Neuronal stem cell (in vitro differentiated cells): ENCODE results near the gene RERG.

Experiments used
- DNase-seq: peaks from one replicate; pipeline ENCODE4 v3.0.0-alpha.2; 2013; ENCODE audit warnings: low spot score
- H2AFZ ChIP-seq: one replicate; pipeline ENCODE4 v1.6.1; 2013; ENCODE audit warnings: mild to moderate bottlenecking, low read length, inconsistent platforms
- H2AK5ac ChIP-seq: 2 replicates; pipeline ENCODE4 v1.6.1; 2013; ENCODE audit warnings: low read depth, mild to moderate bottlenecking, inconsistent platforms, low read length, moderate library complexity, mixed read lengths
- H2BK120ac ChIP-seq: 2 replicates; pipeline ENCODE4 v1.6.1; 2013; ENCODE audit warnings: low read depth, mild to moderate bottlenecking, inconsistent platforms, low read length, moderate library complexity, mixed read lengths
- H2BK12ac ChIP-seq: one replicate; pipeline ENCODE4 v1.6.1; 2013; ENCODE audit warnings: low read length, inconsistent platforms
- H2BK15ac ChIP-seq: 2 replicates; pipeline ENCODE4 v1.6.1; 2013; ENCODE audit warnings: mild to moderate bottlenecking, low read length, inconsistent platforms, mixed read lengths
- H2BK5ac ChIP-seq: one replicate; pipeline ENCODE4 v1.6.1; 2013; ENCODE audit warnings: inconsistent platforms, mild to moderate bottlenecking, low read length, moderate library complexity
- H3K14ac ChIP-seq: one replicate; pipeline ENCODE4 v1.6.1; 2013; ENCODE audit warnings: low read length, inconsistent platforms
- H3K18ac ChIP-seq: 2 replicates; pipeline ENCODE4 v1.6.1; 2013; ENCODE audit warnings: low read length, inconsistent platforms
- H3K23ac ChIP-seq: 2 replicates; pipeline ENCODE4 v1.6.1; 2013; ENCODE audit warnings: low read depth, mild to moderate bottlenecking, mixed read lengths, low read length, inconsistent platforms; ENCODE audit not compliant: poor library complexity
- H3K27ac ChIP-seq: replicated peaks from 3 replicates; pipeline ENCODE4 v1.5.1; 2013; ENCODE audit warnings: low read length, inconsistent platforms
- H3K27me3 ChIP-seq, 3 experiments: 2 replicates each; pipeline ENCODE4 v1.6.1; 2013; ENCODE audit warnings: low read length in 3 of 3, mild to moderate bottlenecking in 2 of 3, inconsistent platforms in 1 of 3, low read depth in 1 of 3, mixed read lengths in 1 of 3, moderate library complexity in 1 of 3; ENCODE audit not compliant: control insufficient read depth in 3 of 3, insufficient read depth in 3 of 3
- H3K36me3 ChIP-seq, 2 donors: replicated peaks in 1 of 2; 2 replicates each; pipeline ENCODE4 v1.6.1; 2013; ENCODE audit warnings: low read length in 2 of 2; ENCODE audit not compliant: control insufficient read depth in 2 of 2, insufficient read depth in 2 of 2
- H3K4ac ChIP-seq: 2 replicates; pipeline ENCODE4 v1.6.1; 2013; ENCODE audit warnings: inconsistent platforms, mild to moderate bottlenecking, low read length, moderate library complexity
- H3K4me1 ChIP-seq, 2 donors: 1 replicate in 1 of 2; 2 replicates in 1 of 2; pipeline ENCODE4 v1.6.1; 2013; ENCODE audit warnings: low read length in 2 of 2, low read depth in 1 of 2; ENCODE audit not compliant: control insufficient read depth in 2 of 2, insufficient read depth in 1 of 2
- H3K4me2 ChIP-seq: one replicate; pipeline ENCODE4 v1.6.1; 2013; ENCODE audit warnings: mild to moderate bottlenecking, low read length, inconsistent platforms; ENCODE audit not compliant: insufficient read depth, poor library complexity, severe bottlenecking
- H3K4me3 ChIP-seq, 2 donors: 2 replicates each; pipeline ENCODE4 v1.5.1; 2013; ENCODE audit warnings: low read length in 2 of 2, mild to moderate bottlenecking in 2 of 2, inconsistent platforms in 1 of 2, moderate library complexity in 1 of 2
- H3K79me1 ChIP-seq: one replicate; pipeline ENCODE4 v1.6.1; 2013; ENCODE audit warnings: low read depth, mild to moderate bottlenecking, inconsistent platforms, low read length, moderate library complexity
- H3K9ac ChIP-seq: one replicate; pipeline ENCODE4 v1.6.1; 2013; ENCODE audit warnings: mild to moderate bottlenecking, low read depth, low read length, inconsistent platforms; ENCODE audit not compliant: poor library complexity
- H3K9me3 ChIP-seq, 2 donors: replicated peaks in 1 of 2; 2 replicates each; pipeline versions ENCODE3 to v1.6.1; 2013; ENCODE audit warnings: low read length in 2 of 2, mild to moderate bottlenecking in 2 of 2, inconsistent platforms in 1 of 2, low read depth in 1 of 2, mixed read lengths in 1 of 2, moderate library complexity in 1 of 2; ENCODE audit not compliant: control insufficient read depth in 2 of 2, insufficient read depth in 1 of 2
- H4K8ac ChIP-seq: one replicate; pipeline ENCODE4 v1.6.1; 2013; ENCODE audit warnings: low read depth, mild to moderate bottlenecking, inconsistent platforms, low read length, moderate library complexity
- H4K91ac ChIP-seq: one replicate; pipeline ENCODE4 v1.6.1; 2013; ENCODE audit warnings: low read length, low read depth, mild to moderate bottlenecking, inconsistent platforms; ENCODE audit not compliant: poor library complexity
- WGBS, 2 donors: extraction: QIAGEN DNeasy Blood & Tissue Kit; methylation state at CpG; one replicate each; pipeline ENCODE4 v1.1.7; 2013; ENCODE audit warnings: missing lambda C conversion rate in 2 of 2, mixed read lengths in 1 of 2; ENCODE audit not compliant: insufficient read length in 2 of 2, insufficient replicate concordance in 1 of 2; ENCODE audit errors: extremely low coverage in 2 of 2; 5-methylcytosine and 5-hydroxymethylcytosine counted together

The RERG gene

GRCh38 chr12:15131431-15131830 lies 89.8 kb downstream of the RERG start:
- Histone ChIP-seq H2AFZ (no peak overlapping the region), H3K4ac (no peak overlapping the region), H3K4me2 (no peak overlapping the region), H3K36me3 (no peaks in the 10 kb centered on the region), H3K27ac (no peak overlapping the region), H3K9me3 (no peaks in the 10 kb centered on the region), H2BK12ac (no peak overlapping the region), H3K9ac (no peak overlapping the region), H2BK5ac (no peak overlapping the region), H3K14ac (no peak overlapping the region), H2BK120ac (no peak overlapping the region), H2BK15ac (no peak overlapping the region), H4K8ac (no peak overlapping the region), H4K91ac (no peak overlapping the region), H3K4me1 (no peaks in the 10 kb centered on the region), H3K18ac (no peak overlapping the region), H3K27me3 (no peaks in the 10 kb centered on the region), H3K79me1 (no peaks in the 10 kb centered on the region), H3K4me3 (no peak overlapping the region), H3K23ac (no peak overlapping the region), H2AK5ac (no peak overlapping the region)
- no CpG with 5 or more reads among the region's 3 CpGs for WGBS, 2 donors
- DNase-seq, result no peak

GRCh38 chr12:15130541-15130940 lies 90.7 kb downstream of the RERG start:
- Histone ChIP-seq H3K4me2 (no peak overlapping the region), H2BK12ac (no peak overlapping the region), H3K9me3 (no peaks in the 10 kb centered on the region), H4K8ac (no peak overlapping the region), H2AFZ (no peak overlapping the region), H3K36me3 (no peaks in the 10 kb centered on the region), H4K91ac (no peak overlapping the region), H3K18ac (no peak overlapping the region), H3K79me1 (no peaks in the 10 kb centered on the region), H3K4me1 (no peaks in the 10 kb centered on the region), H2BK15ac (no peak overlapping the region), H3K27me3 (no peaks in the 10 kb centered on the region), H3K9ac (no peak overlapping the region), H2AK5ac (no peak overlapping the region), H3K4ac (no peak overlapping the region), H3K27ac (no peak overlapping the region), H3K23ac (no peak overlapping the region), H3K14ac (no peak overlapping the region), H2BK120ac (no peak overlapping the region), H2BK5ac (no peak overlapping the region), H3K4me3 (no peak overlapping the region)
- DNase-seq, result no peak

- no peak overlapping the region for H3K14ac ChIP-seq
- no peak overlapping the region for H2BK15ac ChIP-seq
- H3K9me3 ChIP-seq, result no peaks in the 10 kb centered on the region
- no peak overlapping the region for H2BK120ac ChIP-seq
- no peak overlapping the region for H4K8ac ChIP-seq
- H2BK12ac ChIP-seq, result no peak overlapping the region
- no peak overlapping the region for H3K4ac ChIP-seq
- no peak overlapping the region for H2AFZ ChIP-seq
- no peak overlapping the region for H3K4me2 ChIP-seq
- H3K4me3 ChIP-seq, result no peak overlapping the region
- no peaks in the 10 kb centered on the region for H3K36me3 ChIP-seq
- no peak overlapping the region for H3K27ac ChIP-seq
- no peak overlapping the region for H3K18ac ChIP-seq
- no peak overlapping the region for H3K9ac ChIP-seq
- no peak overlapping the region for H2AK5ac ChIP-seq
- H3K27me3 ChIP-seq, result no peaks in the 10 kb centered on the region
- no peaks in the 10 kb centered on the region for H3K4me1 ChIP-seq
- H4K91ac ChIP-seq, result no peak overlapping the region
- no peak overlapping the region for H2BK5ac ChIP-seq
- no peak overlapping the region for H3K23ac ChIP-seq
- no peaks in the 10 kb centered on the region for H3K79me1 ChIP-seq
- no peak for DNase-seq
Measured at GRCh38 chr12:15123401-15123800, 97.8 kb downstream of the RERG start.

- H3K18ac ChIP-seq, result no peak overlapping the region
- no peaks in the 10 kb centered on the region for H3K27me3 ChIP-seq
- H3K4me3 ChIP-seq, result no peak overlapping the region
- H3K4me1 ChIP-seq, result no peaks in the 10 kb centered on the region
- no peak overlapping the region for H3K14ac ChIP-seq
- no peak overlapping the region for H3K23ac ChIP-seq
- no peak overlapping the region for H3K9ac ChIP-seq
- no peak for DNase-seq
- H4K91ac ChIP-seq, result no peak overlapping the region
- no peak overlapping the region for H2BK12ac ChIP-seq
- no peak overlapping the region for H2AFZ ChIP-seq
- no peak overlapping the region for H2BK15ac ChIP-seq
- no peak overlapping the region for H3K4me2 ChIP-seq
- no peak overlapping the region for H2BK5ac ChIP-seq
- no CpG with 5 or more reads among the region's 4 CpGs for WGBS, 2 donors
- no peak overlapping the region for H2BK120ac ChIP-seq
- H3K36me3 ChIP-seq, result no peaks in the 10 kb centered on the region
- H3K79me1 ChIP-seq, result no peaks in the 10 kb centered on the region
- no peak overlapping the region for H4K8ac ChIP-seq
- no peaks in the 10 kb centered on the region for H3K9me3 ChIP-seq
- H2AK5ac ChIP-seq, result no peak overlapping the region
- no peak overlapping the region for H3K27ac ChIP-seq
- H3K4ac ChIP-seq, result no peak overlapping the region
Measured at GRCh38 chr12:15122344-15122743, 98.9 kb downstream of the RERG start.
